Body of pancreas (tissue), 4 donors: ENCODE results near the gene TAF15. TPM values are rescaled to one million over a fixed set of nuclear protein-coding genes. Genes with fewer than 3 reads are reported as not detected.

Source experiments
- ATAC-seq: fragments of 150-250 bp; one replicate; pipeline ENCODE4 v1.9.1; 2016
- DNase-seq, 4 donors: peaks; one replicate each; pipeline ENCODE4 v3.0.0-alpha.2; 2019
- H3K27ac ChIP-seq, 4 donors: fragments of 200-600 bp; sonication (generic); 1 replicate in 3 of 4; 2 replicates in 1 of 4; pipeline versions ENCODE4 v1.5.1 to v1.6.1; 2016 to 2019; ENCODE audit warnings: mild to moderate bottlenecking in 1 of 4, mixed read lengths in 1 of 4, moderate library complexity in 1 of 4
- H3K27me3 ChIP-seq, 2 donors: fragments of 200-600 bp; sonication (generic); one replicate each; pipeline ENCODE4 v1.6.0; 2016; ENCODE audit warnings: mild to moderate bottlenecking in 1 of 2
- H3K36me3 ChIP-seq, 2 donors: fragments of 200-600 bp; sonication (generic); replicated peaks in 1 of 2; 2 replicates each; pipeline ENCODE4 v1.5.1; 2016; ENCODE audit warnings: low read depth in 2 of 2; ENCODE audit not compliant: insufficient read depth in 1 of 2
- H3K4me1 ChIP-seq: fragments of 200-600 bp; sonication (generic); one replicate; pipeline ENCODE4 v1.6.0; 2016
- H3K4me3 ChIP-seq, 2 donors: fragments of 200-600 bp; sonication (generic); 1 replicate in 1 of 2; 2 replicates in 1 of 2; pipeline ENCODE4 v1.5.1; 2016 to 2019
- H3K9me3 ChIP-seq, 3 donors: fragments of 200-600 bp; sonication (generic); 1 replicate in 2 of 3; 2 replicates in 1 of 3; pipeline ENCODE4 v1.5.1; 2016
- CTCF ChIP-seq, 7 experiments: fragments of 450-650 bp in 4 of 7; fragments of 200-600 bp in 3 of 7; sonication (generic) in 3 of 7; IDR thresholded peaks; one replicate each; pipeline ENCODE4 v1.5.1; 2016 to 2019; ENCODE audit warnings: antibody characterized with exemption in 7 of 7
- POLR2A ChIP-seq, 3 donors: fragments of 450-650 bp; IDR thresholded peaks; one replicate each; pipeline ENCODE4 v1.6.1; 2016; ENCODE audit warnings: antibody characterized with exemption in 3 of 3, mild to moderate bottlenecking in 2 of 3
- WGBS, 2 donors: methylation state at CpG; one replicate each; pipeline ENCODE4 v1.1.5; 2017; 5-methylcytosine and 5-hydroxymethylcytosine counted together
- intact Hi-C: fragments of 100-400 bp; cut with DNase I; formaldehyde crosslinking; loops from one replicate; pipeline ENCODE4 v1.15.1; 2023
- total RNA-seq, 2 donors: library from RNA; depleted of rRNA; stranded (reverse); fragments of >200 nt; gene quantifications; one replicate each; pipeline ENCODE4 v1.1.0, GENCODE V29; 2016

The TAF15 gene
- total RNA-seq, 2 donors from 2014 or later: 47.7 to 51.1 TPM

- no peaks in the 10 kb centered on the region for H3K36me3 ChIP-seq
- H3K27me3 ChIP-seq: no peaks in the 10 kb centered on the region
- H3K9me3 ChIP-seq: no peaks in the 10 kb centered on the region
- TF ChIP-seq CTCF (IDR thresholded peaks at IDR 0.05): no peak
- no peak for TF ChIP-seq POLR2A (IDR thresholded peaks at IDR 0.05)
- H3K27ac ChIP-seq: no peak overlapping the region
- intact Hi-C loops: loop anchor here (10.0 kb wide), 1 partner anchor 59 kb away; the partner anchor contains the start of gene RDM1
- H3K4me3 ChIP-seq: no peak overlapping the region
- no peaks in the 10 kb centered on the region for H3K4me1 ChIP-seq
- ATAC-seq (no peak), DNase-seq (no peak)
- 68 to 73% methylated on average over 3 of the region's 3 CpGs for WGBS, 2 donors
These were observed 66.5 kb downstream of the TAF15 start for GRCh38 chr17:35875800-35876139.

- WGBS, 2 donors: 79% methylated on average over 3 of the region's 3 CpGs
- no peaks in the 10 kb centered on the region for H3K9me3 ChIP-seq
- no peaks in the 10 kb centered on the region for H3K27me3 ChIP-seq
- ATAC-seq (no peak), DNase-seq (no peak)
- intact Hi-C loops: loop anchor here (10.0 kb wide), 1 partner anchor 58 kb away; the partner anchor contains the start of gene RDM1
- no peaks in the 10 kb centered on the region for H3K36me3 ChIP-seq
- no peak overlapping the region for H3K27ac ChIP-seq
- no peak overlapping the region for H3K4me3 ChIP-seq
- TF ChIP-seq CTCF (IDR thresholded peaks at IDR 0.05) (no peak), POLR2A (IDR thresholded peaks at IDR 0.05) (no peak)
- H3K4me1 ChIP-seq: no peaks in the 10 kb centered on the region
These were observed 67.2 kb downstream of the TAF15 start for GRCh38 chr17:35876534-35876933.

GRCh38 chr17:35877345-35878029 lies 68.2 kb downstream of the TAF15 start:
- H3K27me3 ChIP-seq: no peaks in the 10 kb centered on the region
- H3K4me1 ChIP-seq: no peaks in the 10 kb centered on the region
- H3K27ac ChIP-seq: no peak overlapping the region
- TF ChIP-seq POLR2A (IDR thresholded peaks at IDR 0.05) (no peak), CTCF (IDR thresholded peaks at IDR 0.05) (no peak)
- no peaks in the 10 kb centered on the region for H3K9me3 ChIP-seq
- intact Hi-C loops: loop anchor here (10.0 kb wide), 1 partner anchor 57 kb away; the partner anchor contains the start of gene RDM1
- H3K36me3 ChIP-seq: no peaks in the 10 kb centered on the region
- DNase-seq (no peak), ATAC-seq (no peak)
- no peak overlapping the region for H3K4me3 ChIP-seq

- H3K27ac ChIP-seq: no peak overlapping the region
These were observed 69.1 kb downstream of the TAF15 start for GRCh38 chr17:35878361-35878760.

More at GRCh38 chr17:35878361-35878760, 69.1 kb downstream of the TAF15 start:
- no peaks in the 10 kb centered on the region for H3K9me3 ChIP-seq
- no peak overlapping the region for H3K4me3 ChIP-seq
- intact Hi-C loops: loop anchor here (10.0 kb wide), 1 partner anchor 56 kb away; the partner anchor contains the start of gene RDM1
- no peak for DNase-seq
- 58 to 72% methylated on average over 4 of the region's 4 CpGs for WGBS, 2 donors
- no peak for ATAC-seq
- no peak for TF ChIP-seq CTCF (IDR thresholded peaks at IDR 0.05)
- no peak for TF ChIP-seq POLR2A (IDR thresholded peaks at IDR 0.05)
- no peaks in the 10 kb centered on the region for H3K27me3 ChIP-seq
- no peaks in the 10 kb centered on the region for H3K36me3 ChIP-seq
- H3K4me1 ChIP-seq: no peaks in the 10 kb centered on the region
